ENCODE data around the gene SLC25A10.

SLC25A10 gene

DNA sequence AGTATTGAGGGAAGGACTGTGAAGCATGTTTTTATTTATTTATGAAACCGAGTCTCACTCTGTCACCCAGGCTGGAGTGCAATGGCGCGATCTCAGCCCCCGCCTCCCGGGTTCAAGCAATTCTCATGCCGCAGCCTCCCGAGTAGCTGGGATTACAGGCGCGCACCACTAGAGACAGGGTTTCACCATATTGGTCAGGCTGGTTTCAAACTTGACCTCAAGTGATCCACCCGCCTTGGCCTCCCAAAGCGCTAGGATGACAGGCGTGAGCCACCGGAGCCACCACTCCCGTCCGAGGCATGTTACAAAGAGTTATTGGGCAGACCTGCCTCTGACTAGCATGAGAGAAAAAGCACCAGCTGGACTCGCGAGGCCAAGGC, 5.9 kb upstream of the SLC25A10 start:
- H3K9me3 ChIP-seq (ENCODE audit: control insufficient read depth, insufficient read depth, low read length), result no peaks in the 10 kb centered on the region
- peaks cover 13% of the 10 kb centered on the region; the same call in 1 of the 2 replicates for H3K4me1 ChIP-seq (ENCODE audit: insufficient read depth, low read length)
- H3K9ac ChIP-seq (ENCODE audit: low read depth, low read length), result no peak overlapping the region
- peaks cover 15% of the 10 kb centered on the region for H3K36me3 ChIP-seq (ENCODE audit: insufficient read depth, low read length)

DNA sequence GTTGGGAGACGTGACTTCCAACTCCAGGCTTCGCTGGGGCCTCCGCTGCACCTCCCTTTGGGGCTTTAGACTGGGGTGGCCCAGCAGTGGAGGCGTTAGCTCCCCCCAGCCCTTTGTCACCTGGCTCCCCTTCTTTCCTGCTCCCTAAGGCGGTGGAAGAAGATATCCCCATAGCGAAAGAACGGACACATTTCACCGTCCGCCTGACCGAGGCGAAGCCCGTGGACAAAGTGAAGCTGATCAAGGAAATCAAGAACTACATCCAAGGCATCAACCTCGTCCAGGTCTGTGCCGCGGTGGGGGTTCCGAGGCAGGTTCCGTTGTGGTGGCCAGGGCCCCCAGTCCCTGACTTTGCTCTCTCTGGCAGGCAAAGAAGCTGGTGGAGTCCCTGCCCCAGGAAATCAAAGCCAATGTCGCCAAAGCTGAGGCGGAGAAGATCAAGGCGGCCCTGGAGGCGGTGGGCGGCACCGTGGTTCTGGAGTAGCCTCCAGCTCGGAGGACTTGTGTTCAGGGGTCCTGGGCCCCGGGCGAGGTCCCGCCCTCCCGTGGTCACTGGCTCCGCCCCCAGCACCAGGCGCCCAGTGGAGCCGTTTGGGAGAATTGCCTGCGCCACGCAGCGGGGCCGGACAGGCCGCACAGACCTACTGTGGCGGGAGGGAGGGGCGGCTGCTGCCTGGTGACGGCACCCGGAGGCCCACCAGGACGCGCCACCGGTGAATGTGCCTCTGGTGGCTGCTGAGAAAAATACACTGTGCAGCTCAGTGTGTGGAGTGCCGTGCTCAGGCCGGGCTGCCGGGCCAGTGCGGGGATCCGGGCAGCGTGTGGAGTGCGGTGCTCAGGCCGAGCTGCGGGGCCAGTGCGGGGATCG, 5.1 kb upstream of the SLC25A10 start:
- no peaks in the 10 kb centered on the region for H3K9me3 ChIP-seq (ENCODE audit: control insufficient read depth, insufficient read depth, low read length)
- H3K36me3 ChIP-seq (ENCODE audit: insufficient read depth, low read length), result peaks cover 10% of the 10 kb centered on the region
- no peak overlapping the region for H3K9ac ChIP-seq (ENCODE audit: low read depth, low read length)
- peaks cover 13% of the 10 kb centered on the region; the same call in 1 of the 2 replicates for H3K4me1 ChIP-seq (ENCODE audit: insufficient read depth, low read length)

DNA sequence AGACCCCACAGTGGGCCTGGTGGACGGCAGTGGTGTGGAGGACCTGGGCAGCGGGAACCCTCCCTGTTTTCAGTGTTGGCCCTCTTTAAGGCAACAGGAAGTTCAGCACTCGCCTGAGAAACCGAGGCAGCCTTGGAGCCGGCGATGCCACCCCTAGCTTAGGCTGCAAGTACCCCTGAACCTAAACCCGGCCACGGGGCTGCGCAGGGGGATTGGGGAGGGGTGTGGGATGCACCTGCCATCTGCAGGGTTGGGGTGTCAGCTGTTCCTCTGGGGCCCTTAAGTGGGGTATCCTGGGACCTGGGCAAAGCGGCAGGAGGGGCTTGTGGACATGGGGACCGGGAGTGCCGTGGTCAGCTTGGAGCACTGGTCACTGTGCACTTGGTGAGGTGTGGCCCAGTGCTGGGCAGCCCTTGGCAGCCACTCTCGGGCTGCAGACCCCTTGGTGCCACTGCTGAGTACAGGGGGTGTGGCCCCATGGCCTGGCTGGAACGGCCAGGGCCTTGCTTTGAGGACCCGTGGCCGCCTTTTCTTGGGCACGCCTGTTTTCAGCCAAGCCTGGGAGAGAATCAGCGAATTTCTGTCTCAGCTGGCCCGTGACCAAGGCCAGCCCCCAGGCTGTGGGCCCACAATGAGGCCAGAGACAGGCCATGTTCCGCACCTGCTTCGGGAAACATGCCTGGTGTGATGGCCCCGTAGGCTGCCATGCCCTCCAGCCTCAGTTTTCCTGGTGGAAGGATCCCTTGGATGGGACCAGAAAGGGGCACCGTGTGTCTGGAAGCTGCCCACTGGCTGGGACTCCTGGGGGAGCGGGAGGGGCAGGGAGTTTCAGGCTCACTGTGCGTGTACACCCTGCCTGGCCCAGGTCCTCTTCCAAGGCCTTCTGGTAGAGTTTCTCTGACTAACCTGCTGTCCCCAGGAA, 4.1 kb upstream of the SLC25A10 start:
- Histone ChIP-seq H3K9ac (ENCODE audit: low read depth, low read length) (no peak overlapping the region), H3K36me3 (ENCODE audit: insufficient read depth, low read length) (peaks cover 10% of the 10 kb centered on the region), H3K4me1 (ENCODE audit: insufficient read depth, low read length) (peaks cover 14% of the 10 kb centered on the region; the same call in 1 of the 2 replicates), H3K9me3 (ENCODE audit: control insufficient read depth, insufficient read depth, low read length) (no peaks in the 10 kb centered on the region)

DNA sequence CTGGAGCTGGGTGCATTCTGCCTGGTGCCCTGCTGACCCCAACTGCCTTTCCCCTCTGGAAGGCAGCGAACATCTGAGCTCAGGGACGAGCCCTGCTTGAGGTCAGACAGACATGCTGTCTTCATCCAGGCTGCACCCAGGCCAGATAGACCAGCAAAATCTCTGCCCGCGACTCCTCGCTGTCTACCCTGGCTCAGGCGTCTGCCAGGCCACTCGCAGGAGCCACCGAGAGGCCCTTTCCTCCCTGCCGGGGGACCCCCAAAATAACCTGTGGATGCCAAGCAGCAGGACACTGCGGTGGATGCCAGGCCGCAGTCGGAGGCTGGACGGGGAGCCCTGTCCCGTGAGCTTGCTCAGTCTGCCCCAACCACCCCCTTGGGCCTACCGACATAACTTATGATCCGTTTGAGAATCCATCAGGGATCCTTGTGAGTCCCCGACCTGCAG, 3.3 kb upstream of the SLC25A10 start:
- H3K9ac ChIP-seq (ENCODE audit: low read depth, low read length), result no peak overlapping the region
- H3K9me3 ChIP-seq (ENCODE audit: control insufficient read depth, insufficient read depth, low read length), result no peaks in the 10 kb centered on the region
- peaks cover 19% of the 10 kb centered on the region; the same call in 1 of the 2 replicates for H3K4me1 ChIP-seq (ENCODE audit: insufficient read depth, low read length)
- peaks cover 10% of the 10 kb centered on the region for H3K36me3 ChIP-seq (ENCODE audit: insufficient read depth, low read length)

DNA sequence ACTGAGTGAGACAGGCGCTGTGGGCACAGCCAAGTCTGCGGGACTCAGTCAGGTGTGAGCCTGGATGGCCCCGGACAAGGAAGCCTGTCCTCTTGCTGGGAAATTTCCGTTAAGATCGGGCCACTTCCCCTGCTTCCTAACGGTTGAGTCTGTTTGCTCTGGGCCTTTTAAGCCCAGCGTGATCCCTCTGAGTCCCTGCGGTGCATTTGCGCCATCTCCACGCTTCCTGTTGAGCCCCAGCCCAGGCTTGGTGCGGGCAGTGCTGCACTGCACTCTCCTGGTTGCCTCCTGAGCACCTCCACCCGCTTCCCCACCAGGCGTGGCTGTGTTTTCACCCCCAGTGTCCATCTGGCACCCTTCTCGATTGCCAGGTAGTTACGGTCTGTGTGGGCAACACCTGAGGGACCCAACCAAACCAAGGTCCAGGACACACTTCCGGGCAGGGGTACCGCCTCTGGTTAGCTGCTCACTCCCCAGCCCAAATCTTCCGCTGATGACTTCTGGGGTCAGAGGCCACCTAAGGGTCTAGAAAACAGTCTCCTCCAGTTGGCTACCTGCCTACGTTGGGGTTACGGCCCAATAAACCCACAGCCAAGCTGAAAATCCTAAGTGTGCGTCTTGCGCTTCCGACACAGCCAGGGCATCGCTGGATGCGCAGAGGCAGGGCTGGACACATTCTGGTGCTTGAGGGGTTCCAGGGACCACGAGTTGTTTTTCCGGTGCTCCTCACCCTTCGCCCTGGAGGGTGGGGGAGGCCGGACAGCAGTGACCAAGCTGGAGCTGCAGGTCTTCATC, 1.4 kb upstream of the SLC25A10 start:
- H3K36me3 ChIP-seq (ENCODE audit: insufficient read depth, low read length), result 0 out of 2 replicates have a peak, but pooled peaks cover 2% of the 10 kb centered on the region
- peak overlapping the region; percentile 90 for H3K9ac ChIP-seq (ENCODE audit: low read depth, low read length)

DNA sequence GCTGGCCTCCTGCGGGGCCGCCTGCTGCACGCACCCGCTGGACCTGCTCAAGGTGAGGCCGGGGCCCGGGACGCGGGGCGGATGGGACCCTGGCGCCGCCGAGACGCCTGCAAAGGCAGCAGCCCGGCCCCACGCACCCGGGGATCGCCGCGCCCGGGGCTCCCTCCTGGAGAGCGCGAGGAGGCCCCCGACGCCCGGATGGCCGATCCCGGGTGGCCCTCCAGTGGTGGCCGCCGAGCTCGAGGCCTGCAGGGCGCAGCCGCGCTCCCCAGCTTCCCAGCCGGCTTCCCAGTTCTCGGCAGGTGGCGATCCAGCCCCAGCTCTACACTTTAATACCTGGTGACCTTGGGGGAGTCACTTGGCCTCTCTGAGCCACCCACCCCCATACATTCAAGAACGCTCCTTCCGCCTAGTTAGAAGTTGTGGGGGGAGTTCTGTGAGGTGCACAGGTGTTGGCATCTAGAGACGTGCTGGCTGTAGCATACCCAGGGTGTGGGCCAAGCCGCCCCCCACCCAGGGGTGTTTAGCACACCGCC, 452 bp downstream of the SLC25A10 start:
- Histone ChIP-seq H3K9me3 (ENCODE audit: control insufficient read depth, insufficient read depth, low read length) (no peaks in the 10 kb centered on the region), H3K36me3 (ENCODE audit: insufficient read depth, low read length) (no peaks in the 10 kb centered on the region), H3K9ac (ENCODE audit: low read depth, low read length) (peak overlapping the region; percentile 90), H3K4me1 (ENCODE audit: insufficient read depth, low read length) (peaks cover 15% of the 10 kb centered on the region; the same call in 1 of the 2 replicates)

More for the DNA sequence above, 1.4 kb upstream of the SLC25A10 start:
- H3K9me3 ChIP-seq (ENCODE audit: control insufficient read depth, insufficient read depth, low read length), result no peaks in the 10 kb centered on the region
- peaks cover 15% of the 10 kb centered on the region; the same call in 1 of the 2 replicates for H3K4me1 ChIP-seq (ENCODE audit: insufficient read depth, low read length)

DNA sequence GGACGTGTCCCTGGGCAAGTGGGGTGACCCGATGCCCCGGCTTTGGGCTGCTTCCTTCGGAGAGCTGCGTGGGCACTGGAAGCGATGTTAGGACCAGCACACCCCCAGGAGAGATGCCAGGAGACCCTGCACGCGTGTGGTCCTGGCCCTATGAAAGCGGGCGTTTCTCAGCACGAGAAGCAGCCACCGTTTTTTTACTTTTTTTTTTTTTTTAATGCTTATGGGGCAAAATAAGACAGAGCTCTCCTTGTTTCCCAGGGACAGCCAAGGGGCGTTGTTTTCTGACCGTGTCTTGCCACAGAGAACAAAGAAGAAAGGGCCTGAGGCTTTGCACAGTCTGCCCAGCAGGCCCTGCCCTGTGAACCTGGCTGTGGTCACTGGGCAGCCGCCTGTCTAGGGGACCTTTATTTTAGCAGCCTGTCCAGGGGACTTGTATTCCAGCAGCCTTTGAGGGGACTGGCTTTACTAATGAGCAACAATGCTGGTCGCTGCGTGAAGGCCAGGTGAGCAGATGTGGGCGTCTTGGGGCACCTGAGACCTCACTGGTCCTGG, 996 bp downstream of the SLC25A10 start:
- Histone ChIP-seq H3K9me3 (ENCODE audit: control insufficient read depth, insufficient read depth, low read length) (no peaks in the 10 kb centered on the region), H3K9ac (ENCODE audit: low read depth, low read length) (peak overlapping the region; percentile 90), H3K36me3 (ENCODE audit: insufficient read depth, low read length) (no peaks in the 10 kb centered on the region), H3K4me1 (ENCODE audit: insufficient read depth, low read length) (peaks cover 15% of the 10 kb centered on the region; the same call in 1 of the 2 replicates)

DNA sequence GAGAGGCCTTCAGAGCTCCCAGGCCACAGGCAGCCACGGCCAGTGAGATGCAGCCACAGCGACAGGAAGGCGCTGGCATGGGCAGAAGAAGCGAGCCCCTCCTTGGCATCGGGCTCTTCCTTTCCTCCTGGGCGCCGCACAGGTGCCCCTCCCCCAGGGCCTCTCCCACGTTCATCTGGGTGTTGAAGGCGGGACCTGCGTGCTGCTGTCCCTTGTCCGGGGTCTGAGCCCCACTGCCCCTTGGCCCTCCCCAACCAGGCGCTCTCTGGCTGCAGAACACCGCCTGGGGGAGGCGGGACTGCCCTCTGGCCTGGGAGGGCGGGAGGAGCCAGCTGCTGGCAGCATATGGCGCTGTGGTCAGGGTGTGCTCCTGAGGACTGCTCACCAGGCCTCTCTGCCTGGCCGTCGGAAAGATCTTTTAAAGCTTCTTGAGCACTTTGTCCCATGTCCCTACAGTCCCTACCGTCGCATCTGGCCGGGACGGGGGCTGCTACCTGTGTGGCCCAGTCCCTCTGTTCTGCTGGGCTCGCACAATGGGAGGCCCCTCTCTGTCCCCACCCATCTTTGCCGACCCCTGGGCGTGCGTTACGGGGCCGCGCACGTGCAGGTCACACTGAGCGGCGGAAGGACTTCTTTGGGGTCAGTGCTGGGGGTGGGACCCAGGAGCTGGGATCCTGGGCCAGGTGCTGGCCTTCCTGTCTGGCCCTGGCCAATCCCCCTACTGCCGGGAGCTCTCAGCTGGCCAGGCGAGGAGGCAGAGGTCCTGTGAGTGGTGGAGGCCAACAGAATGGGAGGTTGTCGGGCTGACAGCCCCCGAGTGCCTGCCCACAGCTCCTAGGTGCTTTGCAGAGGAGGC, 1.7 kb downstream of the SLC25A10 start:
- peak overlapping the region; percentile 90; the same call in 1 of the 2 replicates for H3K9ac ChIP-seq (ENCODE audit: low read depth, low read length)

DNA sequence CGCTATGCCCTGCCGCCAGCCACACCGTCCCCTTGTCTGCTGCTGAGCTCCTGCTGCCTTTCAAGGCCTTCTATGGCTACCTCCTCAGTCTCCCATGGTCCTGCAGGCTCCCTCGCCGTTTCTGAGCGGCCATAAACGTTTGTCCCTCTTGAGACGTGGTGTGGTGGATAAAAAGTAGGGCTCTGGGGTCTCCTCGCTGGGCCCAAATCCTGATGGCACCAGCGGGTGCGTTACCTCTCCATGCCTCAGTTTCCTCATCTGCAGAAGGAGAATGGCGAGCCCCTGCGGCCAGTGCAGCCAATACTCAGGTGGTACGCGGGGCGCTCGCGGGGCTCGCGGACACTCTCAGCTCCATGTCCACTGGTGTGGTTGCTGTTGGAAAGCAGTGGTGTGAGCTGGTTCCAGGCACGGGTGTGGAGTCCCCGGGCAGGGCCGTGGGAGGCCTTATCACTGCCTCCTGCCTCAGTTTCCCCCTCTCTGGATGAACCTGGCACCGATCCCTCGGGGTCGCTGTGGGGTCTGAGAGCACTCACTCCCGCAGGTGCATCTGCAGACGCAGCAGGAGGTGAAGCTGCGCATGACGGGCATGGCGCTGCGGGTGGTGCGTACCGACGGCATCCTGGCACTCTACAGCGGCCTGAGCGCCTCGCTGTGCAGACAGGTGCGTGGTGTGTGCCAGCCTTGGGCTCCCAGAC, 2.5 kb downstream of the SLC25A10 start:
- no peaks in the 10 kb centered on the region for H3K9me3 ChIP-seq (ENCODE audit: control insufficient read depth, insufficient read depth, low read length)
- no peak overlapping the region for H3K9ac ChIP-seq (ENCODE audit: low read depth, low read length)
- peaks cover 15% of the 10 kb centered on the region; the same call in 1 of the 2 replicates for H3K4me1 ChIP-seq (ENCODE audit: insufficient read depth, low read length)
- H3K36me3 ChIP-seq (ENCODE audit: insufficient read depth, low read length), result no peaks in the 10 kb centered on the region

More for the DNA sequence above, 1.7 kb downstream of the SLC25A10 start:
- H3K9me3 ChIP-seq (ENCODE audit: control insufficient read depth, insufficient read depth, low read length), result no peaks in the 10 kb centered on the region
- H3K4me1 ChIP-seq (ENCODE audit: insufficient read depth, low read length), result peaks cover 15% of the 10 kb centered on the region; the same call in 1 of the 2 replicates
- H3K36me3 ChIP-seq (ENCODE audit: insufficient read depth, low read length), result no peaks in the 10 kb centered on the region

DNA sequence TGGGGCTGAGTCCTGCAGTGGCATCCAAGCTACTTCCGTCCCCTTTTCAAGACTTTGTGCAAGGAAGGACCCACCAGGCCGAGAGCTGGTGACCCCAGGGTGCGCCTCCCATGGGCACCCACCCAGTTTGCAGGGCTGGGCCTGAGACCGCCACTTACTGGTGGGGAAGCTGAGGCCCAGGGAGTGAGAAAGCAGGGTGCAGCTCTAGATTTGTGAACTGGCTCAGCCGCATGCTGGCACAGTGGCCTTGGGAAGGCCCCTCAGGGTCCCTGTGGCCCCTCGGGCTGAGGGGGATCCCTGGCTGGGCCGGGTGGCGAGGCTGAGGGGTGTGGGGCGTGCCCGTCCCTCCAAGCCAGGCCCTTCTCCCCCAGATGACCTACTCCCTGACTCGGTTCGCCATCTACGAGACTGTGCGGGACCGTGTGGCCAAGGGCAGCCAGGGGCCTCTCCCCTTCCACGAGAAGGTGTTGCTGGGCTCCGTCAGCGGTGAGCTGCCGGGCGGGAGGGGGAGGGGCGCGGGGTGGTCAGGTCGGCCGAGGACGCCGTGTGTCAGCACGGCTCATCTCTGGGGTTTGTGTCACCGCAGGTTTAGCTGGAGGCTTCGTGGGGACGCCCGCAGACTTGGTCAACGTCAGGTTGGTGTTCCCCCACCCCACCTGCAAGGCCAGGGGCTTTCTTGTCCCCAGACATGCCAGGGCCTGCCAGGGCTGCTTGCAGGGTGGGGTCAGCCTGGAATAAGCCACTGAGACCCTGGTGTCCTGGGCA, 3.2 kb downstream of the SLC25A10 start:
- no peaks in the 10 kb centered on the region for H3K9me3 ChIP-seq (ENCODE audit: control insufficient read depth, insufficient read depth, low read length)
- peaks cover 10% of the 10 kb centered on the region; the same call in 1 of the 2 replicates for H3K4me1 ChIP-seq (ENCODE audit: insufficient read depth, low read length)
- no peak overlapping the region for H3K9ac ChIP-seq (ENCODE audit: low read depth, low read length)
- no peaks in the 10 kb centered on the region for H3K36me3 ChIP-seq (ENCODE audit: insufficient read depth, low read length)

DNA sequence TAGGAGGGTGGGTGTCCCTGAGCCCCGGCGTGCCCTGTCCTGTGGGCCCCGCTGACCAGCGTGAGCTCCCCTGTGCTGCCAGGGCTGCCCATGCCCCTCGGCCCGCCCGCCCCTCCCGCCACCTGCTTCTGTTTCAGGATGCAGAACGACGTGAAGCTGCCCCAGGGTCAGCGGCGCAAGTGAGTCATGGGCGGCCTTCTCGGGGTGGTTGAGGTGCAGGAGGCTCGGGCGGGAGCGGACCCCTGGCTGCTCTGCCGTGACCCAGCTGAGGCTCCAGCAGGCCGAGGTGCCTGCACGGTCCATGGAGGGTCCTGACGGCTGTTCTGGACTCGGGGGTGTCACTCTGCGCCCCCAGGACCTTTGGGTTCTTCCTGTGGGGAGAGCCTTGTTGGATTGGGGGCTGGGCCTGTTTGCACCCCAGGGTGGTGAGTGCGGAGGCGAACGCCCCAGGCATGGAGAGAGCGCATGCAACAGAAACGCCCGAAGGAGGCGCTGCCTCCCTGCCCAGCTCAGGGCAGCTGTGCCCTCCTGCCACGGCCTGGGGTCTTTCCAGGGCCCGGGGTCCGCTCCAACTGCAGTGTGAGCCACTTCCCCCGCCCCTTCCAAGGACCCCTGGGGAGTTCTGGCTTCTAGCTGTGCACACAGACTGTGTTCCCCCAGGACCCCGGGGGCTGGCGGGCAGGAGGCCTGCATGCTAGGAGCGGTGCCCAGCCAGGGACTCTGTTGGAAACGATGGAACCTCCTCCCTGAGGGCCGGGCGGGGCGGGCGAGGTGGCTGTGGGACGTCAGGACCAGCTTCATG, 4.0 kb downstream of the SLC25A10 start:
- no peak overlapping the region for H3K9ac ChIP-seq (ENCODE audit: low read depth, low read length)
- H3K4me1 ChIP-seq (ENCODE audit: insufficient read depth, low read length), result peaks cover 15% of the 10 kb centered on the region
- no peaks in the 10 kb centered on the region for H3K36me3 ChIP-seq (ENCODE audit: insufficient read depth, low read length)
- H3K9me3 ChIP-seq (ENCODE audit: control insufficient read depth, insufficient read depth, low read length), result no peaks in the 10 kb centered on the region
